HTR-8/SVneo (cell line): ENCODE data around the gene PRKG1.

Experiments used
- DNase-seq: peaks from one replicate; pipeline ENCODE4 v3.0.0; 2011; ENCODE audit warnings: low spot score, mixed read lengths; ENCODE audit not compliant: insufficient read length
- FAIRE-seq: peaks from 2 replicates; lab custom pipeline; 2011; peaks lifted over from hg19 to GRCh38; lab: Jason Lieb, UNC

PRKG1 gene

GRCh38 chr10:51760864-51761640, 686.8 kb downstream of the PRKG1 start:
- no peak for FAIRE-seq
- no peak for DNase-seq

GRCh38 chr10:51763746-51764145, 689.5 kb downstream of the PRKG1 start:
- DNase-seq (no peak), FAIRE-seq (no peak)

GRCh38 chr10:51765284-51765971, 691.1 kb downstream of the PRKG1 start:
- FAIRE-seq (no peak), DNase-seq (no peak)

GRCh38 chr10:51766423-51767102, 692.3 kb downstream of the PRKG1 start:
- DNase-seq (no peak), FAIRE-seq (no peak)

GRCh38 chr10:51767103-51767763, 692.9 kb downstream of the PRKG1 start:
- no peak for FAIRE-seq

GRCh38 chr10:51768886-51769465, 694.7 kb downstream of the PRKG1 start:
- no peak for FAIRE-seq
- DNase-seq = no peak

More at GRCh38 chr10:51767103-51767763, 692.9 kb downstream of the PRKG1 start:
- no peak for DNase-seq

- DNase-seq = no peak
Observed at GRCh38 chr10:51770709-51771108, 696.4 kb downstream of the PRKG1 start.

GRCh38 chr10:51772387-51772786, 698.1 kb downstream of the PRKG1 start:
- DNase-seq (no peak), FAIRE-seq (no peak)

More at GRCh38 chr10:51770709-51771108, 696.4 kb downstream of the PRKG1 start:
- no peak for FAIRE-seq

GRCh38 chr10:51773681-51774080, 699.4 kb downstream of the PRKG1 start:
- DNase-seq (no peak), FAIRE-seq (no peak)

- FAIRE-seq = no peak
- DNase-seq = no peak
Observed at GRCh38 chr10:51783941-51784340, 709.7 kb downstream of the PRKG1 start.

GRCh38 chr10:51786016-51786683, 711.9 kb downstream of the PRKG1 start:
- DNase-seq = no peak
- FAIRE-seq = no peak

- FAIRE-seq = no peak
- DNase-seq = no peak
Observed at GRCh38 chr10:51786684-51787035, 712.4 kb downstream of the PRKG1 start.

GRCh38 chr10:51788273-51788672, 714.0 kb downstream of the PRKG1 start:
- FAIRE-seq (no peak), DNase-seq (no peak)

- FAIRE-seq (no peak), DNase-seq (no peak)
Observed at GRCh38 chr10:51789118-51789517, 714.8 kb downstream of the PRKG1 start.

- no peak for FAIRE-seq
- no peak for DNase-seq
Observed at GRCh38 chr10:51789903-51790302, 715.6 kb downstream of the PRKG1 start.

GRCh38 chr10:51792678-51793077, 718.4 kb downstream of the PRKG1 start:
- FAIRE-seq = no peak
- DNase-seq = no peak

GRCh38 chr10:51800121-51800520, 725.8 kb downstream of the PRKG1 start:
- FAIRE-seq = no peak
- no peak for DNase-seq

GRCh38 chr10:51800725-51801424, 726.6 kb downstream of the PRKG1 start:
- FAIRE-seq = no peak
- no peak for DNase-seq

- DNase-seq (no peak), FAIRE-seq (no peak)
Observed at GRCh38 chr10:51802030-51802429, 727.7 kb downstream of the PRKG1 start.
